Astrocyte (in vitro differentiated cells and primary cell): Measurements from ENCODE around the gene CLCF1. TPM values are rescaled to one million over a fixed set of nuclear protein-coding genes. Genes with fewer than 3 reads are reported as not detected.
A peak's percentile ranks its signal among the peaks of the same experiment; 100 is the strongest.

Experiments used
- DNase-seq: peaks from one replicate; pipeline ENCODE4 v3.0.0-alpha.2; 2010; ENCODE audit warnings: low read depth
- FAIRE-seq: peaks from 2 replicates; lab custom pipeline; 2011; peaks lifted over from hg19 to GRCh38; lab: Jason Lieb, UNC
- H2AFZ ChIP-seq: 2 replicates; pipeline ENCODE4 v1.6.0; 2012; ENCODE audit warnings: low read depth, low read length, inconsistent platforms
- H3K27ac ChIP-seq: 2 replicates; pipeline ENCODE4 v1.5.1; 2011; ENCODE audit warnings: low read depth, low read length, inconsistent platforms
- H3K27me3 ChIP-seq: 2 replicates; pipeline ENCODE4 v1.6.0; 2011; ENCODE audit warnings: low read length, inconsistent platforms; ENCODE audit not compliant: insufficient read depth
- H3K36me3 ChIP-seq: 2 replicates; pipeline ENCODE4 v1.5.1; 2011; ENCODE audit warnings: low read length, inconsistent platforms; ENCODE audit not compliant: insufficient read depth
- H3K4me1 ChIP-seq: 2 replicates; pipeline ENCODE4 v1.5.1; 2011; ENCODE audit warnings: low read length, inconsistent platforms; ENCODE audit not compliant: insufficient read depth
- H3K4me2 ChIP-seq: 2 replicates; pipeline ENCODE4 v1.6.0; 2012; ENCODE audit warnings: low read length, inconsistent platforms
- H3K4me3 ChIP-seq: 2 replicates; pipeline ENCODE4 v1.5.1; 2011; ENCODE audit warnings: low read depth, mild to moderate bottlenecking, low read length, inconsistent platforms; ENCODE audit not compliant: insufficient read depth
- H3K79me2 ChIP-seq: 2 replicates; pipeline ENCODE4 v1.6.0; 2012; ENCODE audit warnings: mild to moderate bottlenecking, low read length, inconsistent platforms; ENCODE audit not compliant: insufficient read depth
- H3K9ac ChIP-seq: 2 replicates; pipeline ENCODE4 v1.6.0; 2012; ENCODE audit warnings: mild to moderate bottlenecking, low read length, inconsistent platforms
- H3K9me3 ChIP-seq: 2 replicates; pipeline ENCODE4 v1.5.1; 2012; ENCODE audit warnings: low read depth, mild to moderate bottlenecking, low read length, inconsistent platforms; ENCODE audit not compliant: insufficient read depth
- H4K20me1 ChIP-seq: 2 replicates; pipeline ENCODE4 v1.6.0; 2012; ENCODE audit warnings: low read length, inconsistent platforms; ENCODE audit not compliant: insufficient read depth
- H3K27ac Mint-ChIP-seq: one replicate; pipeline ENCODE4 v1.8.0; 2021; ENCODE audit warnings: mild to moderate bottlenecking, mixed read lengths; ENCODE audit not compliant: unreplicated experiment
- H3K27me3 Mint-ChIP-seq: one replicate; pipeline ENCODE4 v1.8.0; 2021; ENCODE audit warnings: low read depth, mixed read lengths; ENCODE audit not compliant: unreplicated experiment
- H3K36me3 Mint-ChIP-seq: one replicate; pipeline ENCODE4 v1.8.0; 2021; ENCODE audit warnings: low read depth, mixed read lengths; ENCODE audit not compliant: unreplicated experiment
- H3K4me1 Mint-ChIP-seq: one replicate; pipeline ENCODE4 v1.8.0; 2021; ENCODE audit warnings: low read depth, mixed read lengths; ENCODE audit not compliant: unreplicated experiment
- H3K4me3 Mint-ChIP-seq: one replicate; pipeline ENCODE4 v1.8.0; 2021; ENCODE audit warnings: mild to moderate bottlenecking, moderate library complexity, mixed read lengths; ENCODE audit not compliant: unreplicated experiment
- H3K9me3 Mint-ChIP-seq: one replicate; pipeline ENCODE4 v1.8.0; 2021; ENCODE audit warnings: mild to moderate bottlenecking, mixed read lengths; ENCODE audit not compliant: unreplicated experiment
- CTCF ChIP-seq: IDR thresholded peaks from 2 replicates; pipeline ENCODE4 v1.5.1; 2011; ENCODE audit warnings: low read depth, mild to moderate bottlenecking, inconsistent platforms, low read length, moderate library complexity; ENCODE audit not compliant: insufficient read depth
- EZH2 ChIP-seq: IDR thresholded peaks from 2 replicates; pipeline ENCODE4 v1.6.1; 2012; ENCODE audit warnings: mild to moderate bottlenecking, low read length, inconsistent platforms; ENCODE audit not compliant: insufficient read depth
- total RNA-seq: library from RNA; stranded (reverse); gene quantifications from 2 replicates; pipeline ENCODE4 v1.2.1, GENCODE V29; 2021

CLCF1 gene
- total RNA-seq, 1 donor from 2014 or later, result 17.6 TPM

DNA sequence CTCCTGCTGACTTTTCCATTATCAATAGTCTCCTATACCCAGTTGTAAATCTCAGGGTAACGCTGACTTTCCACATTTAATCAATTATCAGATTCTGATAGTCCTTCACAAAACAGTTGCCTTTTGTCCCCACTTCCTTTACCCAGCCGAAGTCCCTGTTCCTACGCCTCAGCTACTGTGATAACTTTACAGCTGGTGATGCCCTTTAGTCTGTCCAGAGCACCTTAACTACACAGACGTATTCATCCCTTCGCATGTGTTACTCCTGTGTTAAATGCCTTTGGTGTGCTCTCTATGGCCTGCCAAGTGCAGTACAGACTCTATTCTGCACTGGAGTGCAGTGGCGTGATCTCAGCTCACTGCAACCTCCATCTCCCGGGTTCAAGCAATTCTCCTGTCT, 49.9 kb downstream of the CLCF1 start:
- Histone ChIP-seq H3K9ac (no peak overlapping the region), H3K36me3 (no peaks in the 10 kb centered on the region), H3K27me3 (no peaks in the 10 kb centered on the region), H2AFZ (no peak overlapping the region), H4K20me1 (no peaks in the 10 kb centered on the region), H3K9me3 (no peaks in the 10 kb centered on the region), H3K79me2 (no peaks in the 10 kb centered on the region), H3K27ac (no peak overlapping the region), H3K4me3 (no peak overlapping the region), H3K4me1 (peaks cover under 1% of the 10 kb centered on the region), H3K4me2 (no peak overlapping the region)
- Mint-ChIP-seq H3K4me1 (no peaks in the 10 kb centered on the region), H3K4me3 (peak overlapping the region; percentile 58), H3K9me3 (no peaks in the 10 kb centered on the region), H3K36me3 (peaks cover 9% of the 10 kb centered on the region), H3K27me3 (peaks cover 4% of the 10 kb centered on the region), H3K27ac (no peak overlapping the region)
- FAIRE-seq (no peak), DNase-seq (no peak)
- TF ChIP-seq EZH2, result no peak
- no peak for TF ChIP-seq CTCF

- Histone ChIP-seq H3K27ac (no peak overlapping the region), H3K9me3 (no peaks in the 10 kb centered on the region), H2AFZ (no peak overlapping the region), H3K36me3 (no peaks in the 10 kb centered on the region), H4K20me1 (no peaks in the 10 kb centered on the region), H3K9ac (no peak overlapping the region), H3K4me3 (no peak overlapping the region), H3K4me1 (peaks cover 5% of the 10 kb centered on the region), H3K4me2 (no peak overlapping the region), H3K27me3 (no peaks in the 10 kb centered on the region), H3K79me2 (no peaks in the 10 kb centered on the region)
- Mint-ChIP-seq H3K4me1 (no peaks in the 10 kb centered on the region), H3K36me3 (peaks cover 9% of the 10 kb centered on the region), H3K27me3 (peaks cover 5% of the 10 kb centered on the region), H3K9me3 (no peaks in the 10 kb centered on the region), H3K4me3 (no peak overlapping the region), H3K27ac (no peak overlapping the region)
- FAIRE-seq (no peak), DNase-seq (no peak)
- no peak for TF ChIP-seq EZH2
- no peak for TF ChIP-seq CTCF
These were observed 51.3 kb downstream of the CLCF1 start for GRCh38 chr11:67322049-67322448.

GRCh38 chr11:67321313-67321871, 52.0 kb downstream of the CLCF1 start:
- Histone ChIP-seq H3K27ac (no peak overlapping the region), H4K20me1 (no peaks in the 10 kb centered on the region), H3K4me3 (no peak overlapping the region), H3K4me1 (peaks cover 5% of the 10 kb centered on the region), H3K79me2 (no peaks in the 10 kb centered on the region), H3K27me3 (no peaks in the 10 kb centered on the region), H2AFZ (no peak overlapping the region), H3K36me3 (no peaks in the 10 kb centered on the region), H3K4me2 (no peak overlapping the region), H3K9me3 (no peaks in the 10 kb centered on the region), H3K9ac (no peak overlapping the region)
- no peak for FAIRE-seq
- no peak overlapping the region for H3K4me3 Mint-ChIP-seq
- H3K27me3 Mint-ChIP-seq, result peaks cover 5% of the 10 kb centered on the region
- H3K36me3 Mint-ChIP-seq, result peaks cover 9% of the 10 kb centered on the region
- no peaks in the 10 kb centered on the region for H3K9me3 Mint-ChIP-seq
- TF ChIP-seq CTCF, result no peak
- no peak for TF ChIP-seq EZH2
- DNase-seq, result no peak
- no peaks in the 10 kb centered on the region for H3K4me1 Mint-ChIP-seq
- H3K27ac Mint-ChIP-seq, result no peak overlapping the region
